ENCODE data around the gene AP3B1.
"Not testable (repeated sequence)": the region's sequence is repeated elsewhere in the genome, so short reads cannot be mapped to it uniquely, and the experiment has no call there.

AP3B1 gene

DNA sequence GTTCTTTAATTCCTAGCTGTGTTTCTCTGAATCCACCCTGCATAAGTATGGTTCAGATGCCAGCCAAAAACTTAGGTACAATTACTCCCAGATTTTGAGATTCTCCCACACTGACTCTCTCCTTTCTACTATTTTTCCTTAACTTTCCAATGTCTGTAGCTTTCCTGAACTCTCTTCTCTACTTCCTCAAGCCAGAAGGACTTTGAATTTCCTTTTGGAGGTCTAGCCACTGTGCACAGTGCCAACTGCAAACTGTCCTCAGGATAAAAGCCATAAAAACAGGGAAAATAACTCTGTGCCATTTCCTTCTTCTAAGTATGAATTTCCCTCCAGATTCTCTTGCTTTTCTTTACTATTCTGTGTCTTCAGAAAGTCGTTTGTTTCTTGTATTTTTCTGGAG, 157.2 kb downstream of the AP3B1 start:
- DNase-seq: no peak

DNA sequence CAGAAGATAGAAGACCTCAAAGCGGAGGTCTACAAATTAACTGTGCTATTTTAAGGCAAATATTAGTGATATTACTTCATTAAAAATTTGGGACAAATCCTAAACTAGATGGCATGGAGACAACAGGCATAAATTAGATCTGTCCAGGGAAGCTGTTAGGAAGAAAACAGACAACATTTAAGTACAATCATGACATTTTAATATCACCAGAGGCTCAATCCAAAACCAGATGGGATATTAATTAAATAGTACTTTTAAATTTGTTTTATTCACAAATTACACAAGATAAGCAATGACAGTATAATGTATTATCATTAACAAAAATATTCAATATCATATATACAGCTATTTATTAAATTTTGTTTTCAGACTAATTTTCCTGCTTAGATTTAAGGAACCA, 161.1 kb downstream of the AP3B1 start:
- DNase-seq: no peak

DNA sequence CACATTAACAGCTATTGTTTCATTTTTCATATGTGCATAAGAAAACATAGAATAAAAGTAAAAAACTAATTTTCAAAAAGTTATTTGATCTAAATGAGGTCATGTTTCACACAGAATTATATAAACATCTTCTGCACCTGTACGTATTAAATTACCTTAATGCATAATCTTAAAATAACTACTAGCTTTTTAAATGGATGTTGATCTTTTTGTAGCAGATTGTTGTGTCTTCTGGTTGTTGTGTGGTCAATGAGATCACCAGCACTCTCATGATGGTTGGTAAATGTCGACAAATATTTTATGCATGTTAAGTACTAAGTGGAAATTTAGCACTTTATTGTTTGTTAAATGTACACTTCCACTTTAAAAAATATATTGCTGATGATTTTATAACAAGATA, 162.0 kb downstream of the AP3B1 start:
- no peak for DNase-seq

DNA sequence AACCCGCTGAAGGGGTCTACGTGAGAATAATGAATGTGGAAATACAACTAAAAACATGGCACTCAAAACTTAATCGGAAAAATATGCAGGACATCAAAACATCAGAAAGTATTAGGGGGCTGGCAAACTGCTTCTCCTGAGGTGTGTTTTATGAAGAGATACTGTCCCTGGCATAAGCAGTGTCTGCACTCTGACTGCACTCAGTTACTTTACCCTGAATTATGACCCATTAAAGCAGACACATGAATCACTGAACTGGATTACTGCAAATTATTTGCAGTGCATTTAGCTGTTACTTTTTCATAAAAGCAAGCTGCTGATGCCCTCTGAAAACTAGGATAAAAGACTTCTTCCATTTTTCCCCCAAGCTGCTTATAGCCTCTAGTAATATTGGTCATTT, 164.9 kb downstream of the AP3B1 start:
- DNase-seq: no peak

DNA sequence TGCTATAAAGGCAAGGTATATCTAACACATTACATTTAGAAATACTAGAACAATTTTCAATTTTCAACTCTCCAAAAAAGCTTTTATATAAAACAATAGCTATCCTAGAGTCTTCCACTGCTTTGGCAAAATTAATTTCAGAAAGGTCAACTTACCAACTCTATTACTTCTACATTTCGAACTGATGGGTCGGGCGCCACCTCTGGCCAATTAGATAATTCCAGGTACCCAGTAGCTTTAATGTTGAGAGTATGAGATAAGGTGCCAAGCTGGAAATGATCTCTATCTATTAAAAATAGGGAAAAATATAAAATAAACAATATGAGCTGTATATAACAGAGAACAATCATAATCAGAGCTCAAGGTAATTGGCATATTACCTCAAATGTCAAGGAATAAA, 166.6 kb downstream of the AP3B1 start:
- DNase-seq: no peak

DNA sequence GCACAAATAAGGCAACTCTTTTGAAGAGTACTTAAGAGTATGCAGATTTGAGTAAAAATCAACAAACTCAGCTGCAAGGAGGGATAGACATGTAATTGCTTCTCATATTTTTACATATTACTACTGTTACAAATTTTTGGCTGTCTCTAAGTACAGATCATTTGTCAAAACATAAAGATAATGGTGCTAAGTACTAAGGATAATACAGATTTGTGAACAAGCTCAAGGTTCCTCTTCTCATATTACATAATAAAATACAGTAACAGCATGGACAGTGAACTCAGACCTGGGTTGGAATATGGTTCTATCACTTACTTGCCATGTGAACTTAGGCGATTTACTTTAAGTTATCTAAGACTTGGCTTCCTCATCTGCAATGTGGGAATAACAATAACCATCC, 168.0 kb downstream of the AP3B1 start:
- DNase-seq: no peak

DNA sequence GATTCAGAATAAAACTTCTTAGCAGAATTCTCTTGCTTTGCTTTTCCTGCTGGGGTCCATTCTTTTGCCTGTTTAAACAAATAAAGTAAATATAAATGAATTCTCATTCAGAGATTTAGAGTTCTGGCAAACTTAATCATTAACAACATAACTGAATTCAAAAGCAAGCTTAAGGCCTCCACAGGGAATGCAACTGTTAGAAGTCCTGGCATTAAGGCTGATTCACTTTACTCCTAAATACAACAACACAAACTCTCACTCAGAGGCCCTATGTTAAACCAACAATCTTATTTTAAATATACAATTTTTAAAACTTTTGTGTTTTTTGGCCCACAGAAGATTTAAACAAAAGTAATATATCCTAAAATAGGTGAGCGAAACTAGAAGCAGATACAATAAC, 178.3 kb downstream of the AP3B1 start:
- no peak for DNase-seq

DNA sequence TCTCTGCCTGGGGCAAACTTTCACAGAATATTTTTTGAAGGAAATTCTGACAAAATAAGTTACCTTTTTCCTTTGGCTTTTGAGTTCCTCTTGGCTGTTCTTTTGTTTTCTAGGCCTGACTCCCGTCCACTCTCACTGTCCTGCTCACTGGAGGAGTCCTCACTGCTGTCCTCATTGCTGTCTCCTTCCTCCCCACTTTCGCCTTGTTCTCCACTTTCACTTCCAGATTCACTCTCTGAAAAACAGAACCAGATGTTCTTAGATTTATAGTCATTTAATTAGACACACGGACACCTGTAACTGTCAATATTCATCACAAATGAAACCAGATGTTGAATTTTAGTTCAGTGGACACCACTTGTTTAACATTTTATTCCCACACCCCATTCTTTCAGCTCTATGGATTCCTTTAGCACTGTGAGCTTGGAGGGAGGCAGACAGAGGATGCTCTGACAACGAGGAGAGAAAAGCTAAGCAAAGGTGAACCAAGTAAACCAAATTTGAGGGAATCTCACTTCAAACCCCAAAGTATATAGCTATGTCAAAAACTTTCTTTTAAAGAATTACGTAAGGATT, 180.7 kb downstream of the AP3B1 start:
- DNase-seq: no peak

DNA sequence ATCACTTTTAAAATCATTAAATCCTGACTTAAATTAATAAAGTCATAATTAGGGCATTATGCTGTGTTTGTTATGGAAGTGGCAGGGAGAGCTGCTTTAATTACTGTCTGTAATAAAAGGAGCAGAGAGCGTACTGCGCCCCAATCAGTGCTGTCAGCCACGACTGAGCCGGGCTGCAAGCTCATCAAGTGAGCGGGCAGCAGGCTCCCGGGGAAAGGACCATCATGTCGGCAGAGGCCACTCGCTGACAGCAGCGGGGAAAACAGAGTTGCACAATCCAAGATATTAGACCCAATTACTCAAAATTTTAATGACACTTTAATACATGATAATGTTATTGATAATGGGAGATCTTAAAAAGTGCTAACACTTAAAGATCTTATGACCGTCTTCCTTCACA, 181.6 kb downstream of the AP3B1 start:
- DNase-seq: no peak

DNA sequence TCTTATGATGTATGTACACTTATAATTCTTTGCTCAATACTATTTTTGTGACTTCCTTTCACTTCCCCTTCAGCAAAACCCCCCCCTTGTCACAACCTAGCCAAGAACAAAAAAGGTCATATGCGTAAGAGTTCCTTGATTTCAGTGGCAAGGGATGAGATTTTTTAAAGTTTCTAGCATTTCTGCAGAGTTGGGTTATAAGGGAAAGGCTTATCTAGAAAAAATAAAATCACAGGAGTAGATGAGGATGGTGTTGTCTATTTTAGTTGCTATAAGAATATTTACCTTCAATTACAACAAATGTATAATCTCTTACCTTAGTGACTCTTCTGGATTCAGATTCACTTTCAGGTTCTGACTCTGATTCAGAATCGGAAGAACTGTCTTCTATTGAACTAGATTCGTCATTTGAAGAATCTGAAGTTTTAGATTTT, 184.6 kb downstream of the AP3B1 start:
- DNase-seq: no peak

DNA sequence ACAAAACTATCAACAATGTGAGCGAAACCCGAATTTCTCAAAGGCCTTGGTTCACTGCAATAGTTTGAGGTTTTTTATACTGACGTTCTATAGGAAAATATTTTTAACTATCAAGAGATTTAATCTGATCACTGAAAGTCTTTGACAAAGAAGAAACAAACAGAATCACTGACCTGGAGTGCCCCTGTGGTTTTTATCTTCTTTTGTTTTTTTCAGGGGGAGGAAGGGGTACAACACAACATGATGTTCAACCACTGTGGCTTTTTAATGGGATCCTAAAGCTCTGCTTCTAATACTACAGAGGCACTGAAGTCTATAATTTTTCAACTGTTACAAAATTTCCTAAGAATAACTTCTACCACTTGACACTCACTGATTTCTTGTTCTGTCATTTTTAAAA, 185.9 kb downstream of the AP3B1 start:
- no peak for DNase-seq

DNA sequence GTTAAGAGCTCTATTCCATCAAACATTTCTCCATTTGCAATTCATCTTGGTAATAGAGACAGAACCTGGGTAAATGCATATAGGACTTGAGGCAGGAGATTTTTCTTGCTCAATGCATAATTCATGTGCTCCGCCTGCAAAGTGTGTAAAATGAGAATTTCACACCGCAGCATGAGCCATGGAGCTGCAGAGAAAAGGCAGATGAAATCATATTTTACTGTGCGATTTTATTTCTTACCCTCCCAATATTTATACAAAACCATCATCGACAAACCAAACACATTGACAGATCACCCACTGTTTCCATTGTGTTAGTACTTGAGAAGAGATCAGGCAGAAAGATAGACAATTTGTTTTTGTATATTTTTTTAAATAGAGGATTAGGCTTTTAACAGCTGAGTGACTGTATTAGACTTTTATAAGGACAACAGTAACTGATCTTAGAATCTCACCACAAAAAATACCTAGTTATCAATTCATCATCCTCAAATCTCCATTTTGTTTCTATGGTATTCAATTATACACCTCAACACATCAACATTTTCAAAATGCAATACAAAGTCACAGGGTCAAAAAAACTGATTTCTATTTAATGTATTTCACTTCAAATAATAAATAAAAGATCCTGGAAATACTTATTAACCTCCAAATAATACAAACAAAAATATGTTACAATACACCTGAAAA, 191.1 kb downstream of the AP3B1 start:
- no peak for DNase-seq

DNA sequence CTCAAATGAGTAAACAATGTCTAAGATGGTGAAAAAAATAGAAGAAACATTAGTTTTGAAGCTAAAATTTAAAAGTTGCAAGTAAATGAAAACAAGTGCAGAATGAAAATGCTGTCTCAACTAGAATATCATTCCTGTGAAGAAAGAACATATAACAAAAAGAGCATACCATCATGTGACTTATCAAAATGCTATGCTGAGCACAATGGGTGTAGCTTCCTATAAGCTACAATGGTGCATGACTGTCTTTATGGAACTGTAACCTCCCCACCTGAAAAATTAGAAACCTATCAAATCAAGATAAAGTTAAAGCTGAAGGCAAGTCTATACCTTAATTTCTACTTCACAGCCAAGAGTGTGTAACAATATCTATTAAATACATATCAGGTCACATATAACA, 192.0 kb downstream of the AP3B1 start:
- no peak for DNase-seq

DNA sequence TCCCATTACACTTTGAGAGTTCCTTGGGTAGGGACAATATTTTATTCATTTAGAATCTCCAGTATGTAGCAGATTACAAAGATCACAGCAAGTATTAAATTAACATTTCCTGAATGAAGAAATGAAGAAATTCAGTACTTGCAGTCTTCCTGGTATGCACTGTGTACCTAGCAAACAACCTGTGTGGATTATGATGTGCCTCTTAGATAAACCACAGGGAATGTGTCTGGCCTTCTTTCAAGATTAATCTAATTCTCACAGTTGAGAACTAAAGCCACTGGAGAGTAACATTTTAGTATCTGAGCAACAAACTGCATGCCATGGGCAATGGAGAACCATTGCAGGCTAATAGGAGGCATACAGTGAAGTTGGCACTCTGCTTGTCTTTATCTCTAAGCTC, 199.4 kb downstream of the AP3B1 start:
- no peak for DNase-seq

DNA sequence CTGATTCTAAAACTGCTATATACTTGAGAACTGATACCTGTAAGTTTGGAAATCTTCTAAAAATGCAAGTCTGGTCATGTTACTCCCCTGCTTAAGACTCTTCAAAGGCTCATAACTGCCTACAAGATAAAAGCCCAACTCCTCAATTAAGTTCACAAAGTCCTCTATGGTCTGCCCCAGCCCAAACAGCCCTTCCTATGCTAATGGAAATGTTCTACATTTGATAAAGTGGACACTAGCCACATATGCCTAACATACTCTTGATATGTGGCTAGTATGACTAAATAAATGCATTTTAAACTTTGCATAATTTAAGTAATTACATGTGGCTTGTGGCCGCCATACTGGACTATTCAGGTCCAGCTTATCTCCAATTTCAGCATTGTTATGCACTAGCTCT, 204.5 kb downstream of the AP3B1 start:
- no peak for DNase-seq

DNA sequence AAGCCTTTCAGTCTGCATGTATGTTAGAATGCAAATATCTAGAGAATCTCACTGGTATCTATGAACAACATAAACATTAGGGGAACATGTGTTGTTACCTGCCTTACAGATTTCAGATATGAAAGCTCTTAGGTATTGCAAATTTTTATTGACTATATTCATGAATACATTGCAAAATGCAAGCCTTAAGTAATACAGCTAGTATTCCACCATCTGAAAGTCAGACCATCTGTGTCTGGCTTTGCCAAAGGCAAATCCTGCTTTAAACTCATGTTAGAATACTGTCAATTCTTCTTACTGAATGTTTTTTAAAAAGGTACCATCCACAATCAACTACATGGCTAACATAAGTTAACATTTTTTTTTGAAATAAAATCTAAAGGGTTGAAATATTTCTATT, 215.6 kb downstream of the AP3B1 start:
- DNase-seq: no peak

DNA sequence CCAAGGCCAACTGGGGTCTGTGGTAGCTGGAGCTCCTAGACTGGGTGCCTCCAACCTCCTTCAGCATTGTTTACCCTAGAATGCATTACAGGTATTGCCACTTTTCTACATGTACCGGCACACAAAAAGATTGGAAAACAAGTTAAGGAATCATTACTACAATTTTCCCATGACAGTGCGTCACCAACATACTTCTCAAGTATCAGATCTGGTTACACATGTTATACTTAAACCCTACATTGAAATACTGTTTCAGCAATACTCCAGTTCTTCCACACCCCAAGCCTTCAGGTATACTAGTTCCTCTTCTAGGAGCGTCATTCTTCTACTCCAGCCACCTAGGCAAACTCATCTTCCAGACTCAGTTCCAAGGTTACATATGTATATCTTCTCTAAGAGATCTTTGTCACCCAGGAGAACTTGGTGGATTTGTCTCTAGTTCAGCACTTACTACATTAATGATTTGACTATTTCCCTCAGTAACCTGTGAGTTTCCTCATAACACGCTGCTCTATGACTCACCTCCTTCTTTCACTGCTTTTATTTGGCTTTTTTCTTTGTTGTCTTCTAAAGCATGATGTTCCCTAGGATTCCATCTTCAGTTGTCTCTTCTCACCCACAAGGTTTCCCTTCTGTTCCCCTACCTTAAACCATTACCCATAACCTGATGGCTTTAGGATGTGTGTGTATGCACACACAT, 217.0 kb downstream of the AP3B1 start:
- no peak for DNase-seq

DNA sequence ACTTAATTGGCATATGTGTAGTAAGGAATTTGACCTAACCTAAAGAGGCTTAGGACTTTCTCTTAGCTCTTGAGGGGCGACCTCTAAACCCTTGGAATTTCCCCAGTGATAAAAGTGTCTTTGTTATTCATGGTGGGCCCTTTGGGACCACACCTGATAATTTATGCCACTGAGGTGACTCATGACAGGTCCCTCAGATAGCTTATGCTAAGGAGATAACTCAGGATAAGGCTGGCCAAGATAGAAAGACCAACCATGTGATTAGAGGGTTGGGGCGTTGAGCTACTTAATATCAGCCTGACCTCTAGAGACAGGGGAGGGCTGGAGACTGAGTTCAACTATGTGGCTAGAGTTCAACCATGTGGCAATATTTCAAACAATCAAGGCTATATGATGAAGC, 218.1 kb downstream of the AP3B1 start:
- no peak for DNase-seq

DNA sequence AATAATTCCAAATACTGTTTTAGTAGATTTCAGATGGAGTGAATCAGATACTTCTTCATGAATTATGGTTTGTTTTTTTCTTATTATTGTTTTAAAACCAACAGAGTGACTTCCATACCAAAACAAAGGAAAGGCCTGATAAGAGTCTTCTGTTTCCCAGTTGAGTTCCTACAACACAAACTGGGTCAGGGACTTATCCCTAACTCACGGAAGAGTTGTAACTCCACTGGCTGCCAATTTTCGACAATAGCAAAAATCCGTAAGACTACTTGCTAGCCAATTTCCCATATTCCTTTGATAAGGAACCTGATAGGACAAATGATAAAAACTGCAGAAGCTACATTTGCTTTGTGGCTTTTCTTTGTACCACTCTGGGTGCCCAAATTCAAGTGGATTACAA, 219.2 kb downstream of the AP3B1 start:
- no peak for DNase-seq

DNA sequence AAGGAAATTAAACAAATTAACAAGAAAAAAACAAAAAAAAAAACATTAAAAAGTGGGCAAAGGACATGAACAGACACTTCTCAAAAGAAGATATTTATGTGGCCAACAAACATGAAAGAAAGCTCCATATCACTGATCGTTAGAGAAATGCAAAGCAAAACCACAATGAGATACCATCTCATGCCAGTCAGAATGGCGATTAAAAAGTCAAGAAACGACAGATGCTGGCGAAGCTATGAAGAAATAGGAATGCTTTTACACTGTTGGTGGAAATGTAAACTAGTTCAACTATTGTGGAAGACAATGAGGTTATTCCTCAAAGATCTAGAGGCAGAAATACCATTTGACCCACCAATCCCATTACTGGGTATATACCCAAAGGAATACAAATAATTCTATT, 223.8 kb downstream of the AP3B1 start:
- not testable (repeated sequence) for DNase-seq

DNA sequence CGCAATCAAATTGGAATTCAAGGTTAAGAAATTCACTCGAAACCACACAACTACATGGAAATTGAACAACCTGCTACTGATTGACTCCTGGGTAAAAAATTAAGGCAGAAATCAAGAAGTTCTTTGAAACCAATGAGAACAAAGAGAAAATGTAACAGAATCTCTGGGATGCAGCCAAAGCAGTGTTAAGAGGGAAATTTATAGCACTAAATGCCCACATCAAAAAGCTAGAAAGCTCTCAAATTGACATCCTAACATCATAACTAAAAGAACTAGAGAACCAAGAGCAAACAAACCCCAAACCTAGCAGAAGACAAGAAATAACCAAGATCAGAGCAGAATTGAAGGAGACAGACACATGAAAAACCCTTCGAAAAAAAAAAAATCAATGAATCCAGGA, 226.9 kb downstream of the AP3B1 start:
- DNase-seq: not testable (repeated sequence)

DNA sequence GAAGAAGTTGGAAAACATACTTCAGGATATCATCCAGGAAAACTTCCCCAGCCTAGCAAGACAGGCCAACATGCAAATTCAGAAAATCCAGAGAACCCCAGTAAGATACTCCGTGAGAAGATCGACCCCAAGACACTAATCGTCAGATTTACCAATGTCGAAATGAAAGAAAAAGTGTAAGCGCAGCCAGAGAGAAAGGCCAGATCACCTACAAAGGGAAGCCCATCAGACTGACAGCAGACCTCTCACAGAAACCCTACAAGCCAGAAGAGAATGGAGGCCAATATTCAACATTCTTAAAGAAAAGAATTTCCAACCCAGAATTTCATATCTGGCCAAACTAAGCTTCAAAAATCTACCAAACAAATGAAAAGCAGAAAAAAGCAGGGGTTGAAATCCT, 227.8 kb downstream of the AP3B1 start:
- DNase-seq: not testable (repeated sequence)

DNA sequence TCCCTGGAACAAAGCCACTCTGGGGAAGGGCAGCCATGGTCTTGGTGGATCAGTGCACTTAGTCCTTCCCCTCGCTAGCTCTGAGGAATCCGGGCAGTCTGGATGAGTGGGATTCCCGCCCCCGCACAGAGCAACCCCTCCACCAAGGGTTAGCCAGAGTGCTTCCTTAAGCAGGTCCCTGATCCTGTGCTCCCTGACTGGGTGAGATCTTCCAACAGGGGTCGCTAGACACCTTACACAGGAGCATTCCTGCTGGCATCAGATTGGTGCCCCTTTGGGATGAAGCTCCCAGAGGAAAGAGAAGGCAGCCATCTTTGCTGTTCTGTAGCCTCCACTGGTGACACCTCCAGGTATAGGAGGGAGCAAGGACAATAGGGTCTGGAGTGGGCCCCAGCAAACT, 228.8 kb downstream of the AP3B1 start:
- DNase-seq: no peak

DNA sequence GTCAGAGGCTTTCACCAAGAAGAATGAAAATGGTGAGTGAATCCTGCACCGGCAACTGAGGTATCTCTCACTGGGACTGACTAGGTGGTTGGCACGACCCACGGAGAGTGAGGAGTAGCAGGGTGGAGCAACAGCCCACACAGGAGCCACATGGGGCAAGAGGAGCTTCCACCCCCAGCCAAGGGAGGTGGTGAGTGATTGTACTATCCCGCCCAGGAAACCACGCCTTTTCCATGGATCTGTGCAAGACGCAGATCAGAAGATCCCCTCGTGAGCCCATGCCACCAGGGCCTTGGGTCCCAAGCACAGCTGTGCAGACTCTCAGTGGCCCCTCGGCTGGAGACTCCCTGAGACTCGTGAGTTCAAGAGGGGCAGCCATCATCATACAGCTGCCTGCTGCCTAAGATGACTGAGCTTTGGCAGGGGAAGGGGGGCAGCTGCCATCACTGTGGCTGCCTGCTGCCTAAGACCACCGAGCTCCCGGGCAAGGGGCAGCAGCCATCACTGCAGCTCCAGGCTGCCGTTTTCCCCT, 229.5 kb downstream of the AP3B1 start:
- DNase-seq: no peak
